Breast epithelium (tissue), 3 donors: ENCODE measurements around the gene CDH23.

Experiments
- POLR2A ChIP-seq: fragments of 450-650 bp; IDR thresholded peaks from one replicate; pipeline ENCODE4 v1.6.1; 2016; ENCODE audit warnings: antibody characterized with exemption, mild to moderate bottlenecking, moderate library complexity
- TF ChIP-seq, protein P1 (sequence below), 3 donors: fragments of 450-650 bp; IDR thresholded peaks; one replicate each; pipeline ENCODE4 v1.5.1; 2016 to 2017; ENCODE audit warnings: antibody characterized with exemption in 3 of 3, mild to moderate bottlenecking in 3 of 3, moderate library complexity in 3 of 3

DNA sequence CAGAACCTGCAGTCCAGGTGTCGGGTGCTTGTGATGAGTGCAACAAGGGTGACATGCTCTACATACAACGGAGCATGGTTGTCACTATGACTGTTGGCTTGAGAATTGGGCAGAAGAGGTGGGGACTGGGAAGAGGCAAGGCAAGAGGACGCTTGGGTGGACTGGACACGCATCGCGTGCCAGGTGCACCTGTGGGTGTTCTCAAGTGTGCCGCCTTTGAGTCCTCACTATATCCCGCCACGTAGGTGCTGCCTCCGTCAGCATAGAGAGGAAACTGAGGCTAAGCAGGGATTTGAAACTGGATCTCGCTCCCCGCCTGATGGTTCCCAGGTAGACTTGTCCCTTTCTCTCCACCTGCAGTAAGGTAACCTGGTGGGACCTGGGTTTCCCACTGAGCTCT is 27.2 kb downstream of the CDH23 start:
- TF ChIP-seq, protein P1, sequence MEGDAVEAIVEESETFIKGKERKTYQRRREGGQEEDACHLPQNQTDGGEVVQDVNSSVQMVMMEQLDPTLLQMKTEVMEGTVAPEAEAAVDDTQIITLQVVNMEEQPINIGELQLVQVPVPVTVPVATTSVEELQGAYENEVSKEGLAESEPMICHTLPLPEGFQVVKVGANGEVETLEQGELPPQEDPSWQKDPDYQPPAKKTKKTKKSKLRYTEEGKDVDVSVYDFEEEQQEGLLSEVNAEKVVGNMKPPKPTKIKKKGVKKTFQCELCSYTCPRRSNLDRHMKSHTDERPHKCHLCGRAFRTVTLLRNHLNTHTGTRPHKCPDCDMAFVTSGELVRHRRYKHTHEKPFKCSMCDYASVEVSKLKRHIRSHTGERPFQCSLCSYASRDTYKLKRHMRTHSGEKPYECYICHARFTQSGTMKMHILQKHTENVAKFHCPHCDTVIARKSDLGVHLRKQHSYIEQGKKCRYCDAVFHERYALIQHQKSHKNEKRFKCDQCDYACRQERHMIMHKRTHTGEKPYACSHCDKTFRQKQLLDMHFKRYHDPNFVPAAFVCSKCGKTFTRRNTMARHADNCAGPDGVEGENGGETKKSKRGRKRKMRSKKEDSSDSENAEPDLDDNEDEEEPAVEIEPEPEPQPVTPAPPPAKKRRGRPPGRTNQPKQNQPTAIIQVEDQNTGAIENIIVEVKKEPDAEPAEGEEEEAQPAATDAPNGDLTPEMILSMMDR (IDR thresholded peaks at IDR 0.05) = no peak
- TF ChIP-seq POLR2A = no peak
